Measurements from ENCODE around the gene TRIM2. TPM values are rescaled to one million over a fixed set of nuclear protein-coding genes. Genes with fewer than 3 reads are reported as not detected.

Gene TRIM2
- total RNA-seq, 4 donors from 2014 or later: 71.8 to 124 (median 95.3) TPM

- no peak overlapping the region for H3K4me3 ChIP-seq
- in situ Hi-C loops (cut with MboI; ENCODE audit: low pct_ligation_motif_present in 1 of 4, low pct_unique_long_range_greater_than_20kb in 1 of 4, low sequenced_read_pairs in 3 of 4) (no loop called here), intact Hi-C loops (cut with DNase I; ENCODE audit: low total_unique reads) (no loop called here)
- no peak for TF ChIP-seq EP300 (IDR thresholded peaks at IDR 0.05; ENCODE audit: low read depth)
- no peak for TF ChIP-seq POLR2A (IDR thresholded peaks at IDR 0.05)
- no peak for TF ChIP-seq CTCF (IDR thresholded peaks at IDR 0.05)
- peak in 1 of 3 donors; percentile 15 for TF ChIP-seq POLR2AphosphoS5 (IDR thresholded peaks at IDR 0.05)
- WGBS, 2 donors (ENCODE audit: low coverage in 1 of 2): 49 to 65% methylated on average over 3 of the region's 3 CpGs
- no peaks in the 10 kb centered on the region for H3K36me3 ChIP-seq
- peak overlapping the region; percentile 55 to 75 (median 70) for H3K27ac ChIP-seq
- no peaks in the 10 kb centered on the region for H3K27me3 ChIP-seq
- peaks cover 13 to 54% (median 24%) of the 10 kb centered on the region in 4 donors for H3K4me1 ChIP-seq
- DNase-seq: no peak
- H3K9me3 ChIP-seq: peaks cover 0 to 4% of the 10 kb centered on the region in 2 donors
Measured at GRCh38 chr4:153266988-153267387, 62.7 kb downstream of the TRIM2 start.

GRCh38 chr4:153267890-153268289 lies 63.6 kb downstream of the TRIM2 start:
- intact Hi-C loops (cut with DNase I; ENCODE audit: low total_unique reads): no loop called here
- peak; percentile 46 for DNase-seq
- Histone ChIP-seq H3K9me3 (no peaks in the 10 kb centered on the region), H3K4me1 (peaks cover 13 to 45% (median 24%) of the 10 kb centered on the region in 4 donors), H3K27me3 (no peaks in the 10 kb centered on the region), H3K27ac (peak overlapping the region; percentile 55 to 75 (median 70)), H3K36me3 (no peaks in the 10 kb centered on the region), H3K4me3 (peak overlapping the region in 1 of 4 donors; percentile 12)
- WGBS, 2 donors (ENCODE audit: low coverage in 1 of 2): 51 to 54% methylated on average over 3 to 7 of the region's 7 CpGs
- TF ChIP-seq POLR2A (IDR thresholded peaks at IDR 0.05): no peak
- no peak for TF ChIP-seq POLR2AphosphoS5 (IDR thresholded peaks at IDR 0.05)
- no peak for TF ChIP-seq CTCF (IDR thresholded peaks at IDR 0.05)
- TF ChIP-seq EP300 (IDR thresholded peaks at IDR 0.05; ENCODE audit: low read depth): no peak
- in situ Hi-C loops (cut with MboI; ENCODE audit: low pct_ligation_motif_present in 1 of 4, low pct_unique_long_range_greater_than_20kb in 1 of 4, low sequenced_read_pairs in 3 of 4): no loop called here

DNA sequence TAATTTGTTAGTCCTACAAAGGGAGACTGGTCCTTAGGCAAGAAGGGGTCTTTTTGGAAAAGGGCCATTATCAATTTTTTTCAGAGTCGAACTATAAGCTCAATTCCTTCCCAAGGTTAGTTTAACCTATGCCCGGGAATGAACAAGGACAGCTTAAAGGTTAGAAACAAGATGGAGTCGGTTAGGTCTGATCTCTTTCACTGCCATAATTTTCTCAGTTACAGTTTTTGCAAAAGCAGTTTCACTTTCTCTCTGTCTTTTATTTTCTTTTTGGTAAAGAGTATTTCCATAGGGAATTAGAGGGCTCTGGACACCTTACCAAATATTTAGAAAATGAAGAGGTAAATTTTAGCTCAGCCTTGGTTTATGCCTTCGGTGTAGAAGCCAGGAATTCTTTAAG lies 64.1 kb downstream of the TRIM2 start:
- Histone ChIP-seq H3K4me1 (peaks cover 13 to 43% (median 24%) of the 10 kb centered on the region in 4 donors), H3K27me3 (no peaks in the 10 kb centered on the region), H3K27ac (peak overlapping the region; percentile 55 to 75 (median 70)), H3K36me3 (no peaks in the 10 kb centered on the region), H3K4me3 (peak overlapping the region in 1 of 4 donors; percentile 12), H3K9me3 (no peaks in the 10 kb centered on the region)
- WGBS, 2 donors (ENCODE audit: low coverage in 1 of 2): 49 to 64% methylated on average over 4 of the region's 4 CpGs
- intact Hi-C loops (cut with DNase I; ENCODE audit: low total_unique reads): no loop called here
- no peak for DNase-seq
- in situ Hi-C loops (cut with MboI; ENCODE audit: low pct_ligation_motif_present in 1 of 4, low pct_unique_long_range_greater_than_20kb in 1 of 4, low sequenced_read_pairs in 3 of 4): no loop called here
- TF ChIP-seq EP300 (IDR thresholded peaks at IDR 0.05; ENCODE audit: low read depth) (no peak), CTCF (IDR thresholded peaks at IDR 0.05) (no peak), POLR2A (IDR thresholded peaks at IDR 0.05) (no peak), POLR2AphosphoS5 (IDR thresholded peaks at IDR 0.05) (no peak)

- Histone ChIP-seq H3K4me3 (no peak overlapping the region), H3K27ac (peak overlapping the region in 2 of 4 donors; percentile 55 to 73), H3K4me1 (peaks cover 13 to 53% (median 26%) of the 10 kb centered on the region in 4 donors), H3K9me3 (no peaks in the 10 kb centered on the region), H3K36me3 (no peaks in the 10 kb centered on the region), H3K27me3 (no peaks in the 10 kb centered on the region)
- in situ Hi-C loops (cut with MboI; ENCODE audit: low pct_ligation_motif_present in 1 of 4, low pct_unique_long_range_greater_than_20kb in 1 of 4, low sequenced_read_pairs in 3 of 4) (no loop called here), intact Hi-C loops (cut with DNase I; ENCODE audit: low total_unique reads) (no loop called here)
- 57 to 79% methylated on average over 4 to 5 of the region's 5 CpGs for WGBS, 2 donors (ENCODE audit: low coverage in 1 of 2)
- no peak for DNase-seq
- TF ChIP-seq CTCF (IDR thresholded peaks at IDR 0.05): no peak
- TF ChIP-seq EP300 (IDR thresholded peaks at IDR 0.05; ENCODE audit: low read depth): no peak
- TF ChIP-seq POLR2AphosphoS5 (IDR thresholded peaks at IDR 0.05): no peak
- TF ChIP-seq POLR2A (IDR thresholded peaks at IDR 0.05): no peak
Measured at GRCh38 chr4:153269218-153269990, 65.2 kb downstream of the TRIM2 start.

Data from transverse colon (tissue), 4 donors.